ENCODE measurements around the gene COL15A1.
"Not testable (repeated sequence)": the region's sequence is repeated elsewhere in the genome, so short reads cannot be mapped to it uniquely, and the experiment has no call there.

COL15A1 gene

DNA sequence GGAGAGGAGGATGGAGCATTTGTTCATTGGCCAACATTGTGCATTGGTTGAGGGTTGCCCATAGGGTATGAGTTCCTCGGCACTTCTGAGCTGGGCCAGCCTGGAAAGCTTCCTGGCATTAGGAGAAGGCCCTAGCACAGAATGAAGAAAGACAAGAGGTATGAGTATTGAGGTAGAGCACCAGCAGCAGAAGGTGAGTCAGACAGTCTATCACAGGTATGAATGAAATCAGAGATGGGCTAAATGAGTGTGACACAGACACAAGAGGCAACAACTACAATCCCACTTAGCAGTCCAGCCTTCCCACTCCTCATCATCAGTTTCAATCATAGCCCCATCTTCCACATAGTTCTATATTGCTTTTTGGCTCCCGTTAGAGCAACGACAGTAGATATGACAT lies 135.8 kb downstream of the COL15A1 start:
- DNase-seq (ENCODE audit: low read depth) = no peak

DNA sequence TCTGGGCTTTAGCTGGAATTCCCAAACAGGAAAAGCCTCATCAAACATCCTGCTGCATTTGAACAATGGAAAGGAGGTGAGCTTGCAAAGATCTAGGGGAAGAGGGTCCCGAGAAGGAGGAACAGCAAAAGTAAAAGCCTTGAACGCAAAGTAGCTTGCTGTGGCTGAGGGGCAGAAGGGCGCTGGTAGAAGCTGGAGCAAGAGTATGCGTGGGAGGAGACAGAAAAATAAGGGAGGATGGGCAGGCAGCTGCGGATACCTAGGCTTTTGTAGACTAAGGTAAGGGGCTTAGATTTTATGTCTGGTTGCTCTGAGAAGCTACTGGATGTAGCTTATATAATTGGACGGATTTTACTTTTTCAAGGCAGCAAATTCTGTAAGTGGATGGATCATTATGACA lies 139.3 kb downstream of the COL15A1 start:
- DNase-seq (ENCODE audit: low read depth) = no peak

DNA sequence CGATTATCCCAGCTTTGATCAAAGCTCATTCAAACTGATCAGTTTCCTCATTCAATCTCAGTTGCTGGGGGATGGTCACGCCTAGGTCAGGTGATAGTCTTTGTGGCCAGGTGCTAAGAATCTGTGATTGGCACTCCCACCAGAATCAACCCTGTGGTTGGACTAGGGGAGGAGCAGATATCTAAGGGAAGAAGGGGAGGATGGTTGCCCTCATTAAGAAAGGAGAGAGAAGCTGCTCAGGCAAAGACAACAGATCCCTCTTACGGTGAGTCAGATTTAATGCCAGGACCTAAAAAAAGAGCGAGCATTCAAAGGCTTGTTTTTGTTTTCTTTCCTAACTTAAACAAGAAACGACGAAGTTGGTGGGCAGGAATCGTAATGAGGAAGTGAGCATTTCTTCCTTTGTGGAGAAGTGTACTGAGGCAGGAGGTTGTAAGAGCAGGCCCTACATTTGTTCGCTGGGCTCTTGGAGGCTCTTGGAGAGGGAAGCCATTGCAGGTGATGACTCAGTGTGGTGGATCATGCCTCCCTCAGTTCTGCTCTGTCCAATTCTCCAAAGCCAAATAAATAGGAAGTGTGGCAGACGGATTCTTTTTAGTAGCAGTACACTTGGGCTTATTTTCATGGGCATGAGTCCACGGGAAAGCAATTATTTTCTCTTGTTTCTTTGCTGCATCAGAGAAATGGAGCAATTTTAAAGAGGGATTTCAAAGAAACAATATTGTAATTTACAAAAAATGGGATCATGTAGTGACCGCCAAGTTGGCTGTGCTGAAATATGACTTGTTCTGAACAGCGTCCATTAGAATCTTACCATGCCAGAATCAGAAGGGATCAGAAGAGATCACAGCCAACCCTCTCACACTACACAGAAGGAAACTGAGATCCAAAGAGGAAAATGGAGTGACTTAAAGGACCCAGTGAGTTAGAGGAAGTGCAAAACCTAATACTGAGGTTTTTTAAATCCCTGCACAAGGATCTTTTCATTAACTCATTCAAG lies 142.5 kb downstream of the COL15A1 start:
- peak; percentile 94 for DNase-seq (ENCODE audit: low read depth)

DNA sequence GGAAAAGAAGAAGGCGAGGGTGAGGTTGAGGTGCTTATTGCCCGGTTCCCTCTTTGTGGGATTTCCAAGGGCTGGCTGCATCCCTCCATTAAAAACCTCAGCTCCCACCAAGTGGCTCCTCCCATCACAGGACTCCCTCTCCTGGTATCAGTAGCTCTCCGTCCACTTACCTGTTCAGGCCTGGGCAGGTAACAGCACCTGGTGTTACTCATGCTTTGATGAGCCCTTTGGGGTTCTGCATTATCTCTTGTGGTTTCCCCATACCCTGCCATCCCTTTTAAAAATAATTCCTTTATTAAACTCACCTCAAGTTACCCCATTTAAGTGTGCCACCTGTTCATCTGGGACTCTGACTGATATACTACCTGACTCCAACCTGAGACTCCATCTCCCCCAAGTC lies 143.8 kb downstream of the COL15A1 start:
- DNase-seq (ENCODE audit: low read depth) = no peak

DNA sequence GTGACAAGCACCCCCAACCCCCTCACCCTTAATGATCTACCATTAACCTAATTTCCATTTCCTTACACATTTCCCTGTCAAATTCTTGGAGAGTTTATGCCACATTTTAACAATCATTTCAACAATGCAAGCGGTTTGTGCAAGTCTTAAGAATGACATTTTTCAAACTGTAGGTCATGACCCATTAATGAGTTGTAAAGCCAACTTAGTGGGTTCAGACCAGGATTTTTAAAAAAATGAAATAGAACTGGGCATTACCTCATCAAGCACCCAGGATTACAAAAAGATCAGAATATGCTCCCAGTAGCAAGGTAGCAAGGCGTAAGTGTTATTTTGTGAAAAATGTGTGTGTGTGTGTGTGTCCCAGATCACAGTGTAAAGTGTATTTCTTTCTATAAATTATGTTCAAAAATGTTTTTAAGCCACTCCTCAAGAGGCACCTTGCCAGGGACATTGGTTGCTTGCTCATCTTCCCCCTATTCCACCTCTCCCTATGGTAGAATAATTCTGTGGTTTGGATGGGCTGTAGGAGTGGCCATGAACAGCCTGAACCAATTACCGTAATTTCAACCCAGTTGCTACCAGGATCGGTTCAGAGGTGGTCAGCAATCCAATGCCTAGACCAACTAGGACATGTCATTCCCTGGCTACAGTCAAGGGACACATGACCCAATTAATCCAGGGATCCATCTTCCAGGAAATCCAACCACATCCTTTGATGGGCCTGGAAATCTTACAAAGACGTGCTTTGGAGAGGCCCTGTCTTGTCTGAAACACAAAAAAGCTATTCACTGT lies 146.8 kb downstream of the COL15A1 start:
- no peak for DNase-seq (ENCODE audit: low read depth)

DNA sequence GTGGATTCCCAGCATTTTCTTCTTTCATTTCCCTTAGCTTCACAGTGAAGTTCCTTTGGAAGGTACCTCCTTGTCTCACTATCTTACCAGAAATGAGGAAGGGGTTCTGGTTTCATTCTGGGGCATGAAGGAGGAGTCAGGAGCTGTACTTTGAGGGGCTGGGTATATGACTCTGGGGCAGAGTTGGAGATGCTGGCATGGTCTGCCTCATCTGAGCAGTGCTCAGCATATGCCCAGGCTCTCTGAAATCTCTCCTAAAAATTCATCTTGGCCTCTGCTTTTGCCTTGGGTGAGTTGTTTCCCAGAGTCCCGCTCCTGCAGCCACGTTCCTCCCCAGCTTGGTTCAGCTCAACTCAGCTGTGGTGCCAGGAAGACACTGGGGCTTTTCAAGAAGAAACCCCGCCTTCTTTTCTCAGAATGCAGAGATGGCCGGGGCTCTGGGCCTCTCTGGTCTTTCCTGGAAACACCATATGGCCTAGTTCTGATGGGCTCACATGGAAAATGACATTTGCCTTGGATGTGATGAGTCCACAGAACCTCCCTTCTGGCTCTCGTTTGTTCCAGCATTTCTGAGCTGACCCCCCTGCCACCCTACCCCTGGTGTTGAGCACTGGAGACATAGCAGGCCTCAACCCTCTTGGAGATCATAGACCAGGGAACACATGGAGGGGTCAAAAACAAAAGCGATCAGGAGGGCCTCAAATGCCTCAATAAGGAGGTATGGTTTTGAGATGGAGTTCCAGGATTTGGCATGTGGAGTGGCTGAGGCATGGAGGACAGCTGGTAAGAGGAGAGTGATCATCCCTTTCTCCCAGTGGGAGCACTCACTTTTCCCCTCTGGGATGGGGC lies 149.2 kb downstream of the COL15A1 start:
- no peak for DNase-seq (ENCODE audit: low read depth)

DNA sequence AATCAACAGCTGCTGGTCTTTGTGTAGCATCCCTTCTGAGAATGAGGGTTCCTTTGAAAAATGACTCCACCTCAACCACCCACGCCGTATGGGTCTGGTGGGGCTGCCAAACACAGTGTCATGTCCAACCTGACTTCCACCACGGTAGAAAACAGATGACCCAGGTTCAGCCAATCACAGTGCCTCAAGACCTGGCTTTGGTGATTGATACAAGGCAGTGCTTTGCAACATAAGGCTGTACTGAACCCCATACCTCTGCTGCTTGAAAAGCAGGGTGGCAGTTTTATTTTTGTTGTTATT lies 149.7 kb downstream of the COL15A1 start:
- no peak for DNase-seq (ENCODE audit: low read depth)

DNA sequence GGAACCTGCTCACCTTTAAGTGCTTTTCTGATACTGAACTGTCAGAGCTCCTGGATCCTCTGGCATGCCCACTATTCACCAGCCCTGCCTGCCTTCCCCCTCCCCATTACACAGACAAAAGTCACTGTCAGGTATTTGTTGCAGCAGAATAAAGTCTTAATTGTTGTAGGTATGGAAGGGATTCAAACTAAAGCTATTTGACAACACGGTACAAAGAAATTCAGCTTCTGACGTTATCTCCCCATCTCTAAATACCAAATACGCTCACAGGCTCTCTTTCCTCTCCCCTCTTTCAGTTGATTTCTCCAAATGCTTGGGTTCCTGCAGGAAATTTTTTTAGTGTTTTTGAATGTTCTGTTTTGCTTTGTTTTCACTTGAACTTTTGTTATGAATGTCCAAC lies 151.9 kb downstream of the COL15A1 start:
- DNase-seq (ENCODE audit: low read depth) = no peak

DNA sequence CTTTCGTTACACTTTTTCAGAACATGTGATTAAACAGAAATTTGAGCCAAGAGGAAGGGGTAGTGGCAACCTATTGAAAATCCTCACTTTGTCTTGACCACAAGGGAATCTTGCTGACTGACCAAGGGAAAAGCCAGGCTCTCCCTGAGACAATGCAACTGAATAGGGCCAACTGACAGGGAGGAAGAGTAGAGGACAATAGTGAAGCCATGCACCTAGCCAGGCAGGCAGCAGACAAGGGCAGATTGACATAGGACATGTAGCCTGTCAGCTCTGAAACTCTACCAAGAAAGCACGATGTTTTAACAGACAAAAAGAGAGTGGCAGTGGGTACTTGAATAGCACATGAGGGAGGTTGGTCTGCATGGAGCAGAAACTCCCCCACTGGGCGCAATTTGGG lies 152.7 kb downstream of the COL15A1 start:
- no peak for DNase-seq (ENCODE audit: low read depth)

DNA sequence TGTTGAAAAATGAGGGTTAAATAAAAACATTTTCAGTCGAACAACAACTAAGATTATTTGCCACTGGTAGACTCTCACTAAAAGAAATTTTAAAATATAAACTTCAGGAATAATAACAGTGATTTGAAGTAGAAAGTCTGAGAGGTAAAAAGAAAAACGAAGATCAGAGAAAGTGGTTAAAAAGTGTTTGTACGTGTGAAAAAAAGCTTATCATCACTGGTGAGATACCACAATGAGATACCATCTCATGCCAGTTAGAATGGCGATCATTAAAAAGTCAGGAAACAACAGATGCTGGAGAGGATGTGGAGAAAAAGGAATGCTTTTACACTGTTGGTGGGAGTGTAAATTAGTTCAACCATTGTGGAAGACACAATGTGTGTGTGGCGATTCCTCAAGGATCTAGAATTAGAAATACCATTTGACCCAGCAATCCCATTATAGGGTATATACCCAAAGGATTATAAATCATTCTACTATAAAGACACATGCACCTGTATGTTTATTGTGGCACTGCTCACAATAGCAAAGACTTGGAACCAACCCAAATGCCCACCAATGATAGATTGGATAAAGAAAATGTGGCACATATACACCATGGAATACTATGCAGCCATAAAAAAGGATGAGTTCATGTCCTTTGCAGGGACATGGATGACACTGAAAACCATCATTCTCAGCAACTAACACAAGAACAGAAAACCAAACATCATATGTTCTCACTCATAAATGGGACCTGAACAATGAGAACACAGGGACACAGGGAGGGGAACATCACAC lies 156.3 kb downstream of the COL15A1 start:
- not testable (repeated sequence) for DNase-seq (ENCODE audit: low read depth)

DNA sequence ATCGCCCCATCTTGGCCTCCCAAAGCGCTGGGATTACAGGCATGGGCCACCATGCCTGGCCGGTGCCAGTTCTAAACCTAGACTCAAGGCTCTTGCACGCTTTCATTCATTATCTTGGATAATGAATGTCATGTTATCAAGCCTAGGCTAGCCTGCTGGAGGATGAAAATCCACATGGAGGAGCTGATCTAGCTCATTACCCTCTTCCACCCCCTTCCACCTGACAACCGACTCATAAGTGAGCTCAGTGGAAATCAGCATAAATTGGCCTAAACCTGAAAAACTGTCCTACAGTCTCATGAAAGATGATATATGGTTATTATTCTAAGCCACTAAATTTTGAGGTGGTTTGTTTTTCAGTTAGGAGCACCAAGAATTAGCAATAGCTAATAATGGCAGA lies 157.6 kb downstream of the COL15A1 start:
- DNase-seq (ENCODE audit: low read depth) = no peak

DNA sequence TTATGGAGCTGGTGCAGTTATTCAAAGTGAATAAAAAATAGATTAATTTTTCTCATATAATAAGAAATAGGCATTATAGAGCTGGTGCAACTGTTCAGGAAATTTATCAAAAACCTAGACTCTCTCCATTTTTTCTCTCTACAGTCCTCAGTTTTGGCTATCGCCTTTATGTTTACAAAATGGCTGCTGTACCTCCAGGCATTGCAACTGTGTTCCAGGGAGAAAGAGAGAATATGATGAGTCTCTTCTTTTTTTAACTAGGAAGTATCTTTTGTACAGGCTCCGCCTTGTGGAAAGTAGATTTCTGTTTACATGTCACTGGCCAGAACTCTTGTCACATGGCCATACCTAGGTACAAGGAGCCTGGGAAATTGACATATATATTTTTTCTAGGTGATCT lies 158.1 kb downstream of the COL15A1 start:
- DNase-seq (ENCODE audit: low read depth) = no peak

DNA sequence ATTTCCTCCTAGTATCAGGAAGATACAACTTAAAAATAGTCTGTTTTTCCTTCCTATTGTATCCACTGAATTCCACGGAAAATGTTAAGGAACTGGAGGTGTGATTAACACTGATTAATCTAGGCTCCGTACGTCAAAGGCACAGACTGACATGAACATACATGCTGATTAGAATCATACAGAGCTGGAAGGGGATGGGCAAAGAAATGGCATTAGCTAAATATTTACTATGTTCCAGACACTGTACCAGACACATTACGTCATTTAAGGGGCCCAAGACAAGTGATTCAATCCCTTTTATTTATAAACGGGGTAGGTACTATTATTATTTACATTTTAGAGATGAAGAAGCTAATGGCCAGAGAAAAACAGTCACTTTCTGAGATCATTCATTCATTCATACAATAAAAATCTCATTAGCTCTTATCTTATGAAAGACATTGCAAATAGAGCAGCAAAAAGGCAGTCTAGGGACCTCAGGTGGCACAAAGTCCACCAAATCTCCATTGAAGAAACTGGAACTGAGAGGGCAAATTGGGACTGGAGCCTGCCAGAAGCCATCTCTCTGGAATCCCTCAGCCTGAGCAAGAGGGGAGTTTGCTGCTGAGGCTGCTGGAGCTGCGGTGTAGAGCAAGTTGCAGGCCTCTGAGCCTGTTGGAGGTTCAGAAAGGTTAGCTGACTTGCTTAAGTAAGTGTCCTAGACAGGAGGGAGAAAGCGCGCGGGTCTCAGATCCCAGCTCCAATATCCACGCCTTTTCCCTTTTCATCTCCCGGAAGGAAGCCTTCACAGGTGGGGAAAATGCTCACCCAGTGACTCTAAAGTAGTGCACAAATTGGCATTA lies 159.6 kb downstream of the COL15A1 start:
- DNase-seq (ENCODE audit: low read depth) = no peak

DNA sequence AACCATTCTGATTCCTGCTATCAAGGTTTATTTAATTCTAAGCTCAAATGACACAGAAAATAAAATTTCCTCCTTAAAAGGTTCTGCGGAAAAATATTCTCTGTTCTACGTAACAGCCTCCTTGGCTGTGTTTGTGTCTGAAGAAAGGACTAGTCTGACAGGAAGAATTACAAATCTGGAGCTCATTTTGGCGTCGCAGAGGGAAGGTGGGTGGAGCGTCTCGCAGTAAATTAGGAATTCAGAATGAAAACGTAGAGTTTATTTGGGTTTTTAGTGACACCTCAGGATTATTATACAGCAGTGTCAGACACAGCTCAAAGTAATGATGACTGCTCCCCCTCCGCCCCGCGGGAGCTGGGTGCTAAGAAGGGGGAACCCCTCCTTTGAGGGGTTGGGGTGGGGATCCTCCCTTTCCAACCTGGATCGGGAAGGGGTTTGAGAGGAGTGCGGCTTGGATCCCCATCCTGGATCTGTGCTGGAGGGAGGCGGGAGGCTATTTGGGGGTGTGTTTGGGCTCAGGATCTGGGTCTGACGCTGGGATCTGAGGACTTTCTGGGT lies 160.3 kb downstream of the COL15A1 start:
- DNase-seq (ENCODE audit: low read depth) = no peak

DNA sequence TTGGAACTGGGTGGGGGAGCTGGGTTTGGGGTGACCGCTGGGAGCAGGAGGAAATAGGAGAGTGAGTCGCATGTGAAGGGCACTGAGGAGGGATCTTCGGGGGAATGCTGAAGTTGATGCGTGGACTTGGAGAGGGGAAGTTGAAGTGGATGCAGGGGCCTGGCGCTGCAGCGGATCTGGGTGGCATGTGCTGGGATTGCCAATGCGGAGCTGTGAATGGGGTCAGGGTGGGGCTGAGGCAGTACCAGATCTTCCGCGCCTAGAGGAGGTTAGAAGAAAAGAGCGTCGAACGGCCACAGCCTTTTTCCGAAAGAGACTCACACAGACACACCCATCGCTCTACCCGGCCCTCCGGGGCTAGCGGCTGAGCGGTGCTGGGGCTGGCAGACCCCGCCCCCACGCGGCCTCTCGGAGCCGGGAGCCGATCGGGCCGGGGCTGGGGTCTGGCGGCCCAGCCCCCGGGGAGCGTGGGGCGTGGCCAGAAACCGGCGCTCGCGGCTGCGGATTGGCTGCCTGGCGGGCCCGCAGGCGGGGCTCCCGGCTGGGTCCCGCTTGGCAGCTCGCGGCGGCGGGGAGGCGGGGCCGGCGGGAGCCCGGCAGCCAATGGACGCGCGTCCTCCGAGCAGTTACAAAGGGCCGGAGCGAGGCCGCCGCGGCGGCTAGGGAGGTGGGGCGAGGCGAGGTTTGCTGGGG lies 160.9 kb downstream of the COL15A1 start, which contains the start of gene TGFBR1:
Gene TGFBR1, plus strand, starts transcription at position 655 of the 693 bp plus-strand sequence. CDS start 93 bp downstream, outside the sequence.
- peak; percentile 87 for DNase-seq (ENCODE audit: low read depth)

DNA sequence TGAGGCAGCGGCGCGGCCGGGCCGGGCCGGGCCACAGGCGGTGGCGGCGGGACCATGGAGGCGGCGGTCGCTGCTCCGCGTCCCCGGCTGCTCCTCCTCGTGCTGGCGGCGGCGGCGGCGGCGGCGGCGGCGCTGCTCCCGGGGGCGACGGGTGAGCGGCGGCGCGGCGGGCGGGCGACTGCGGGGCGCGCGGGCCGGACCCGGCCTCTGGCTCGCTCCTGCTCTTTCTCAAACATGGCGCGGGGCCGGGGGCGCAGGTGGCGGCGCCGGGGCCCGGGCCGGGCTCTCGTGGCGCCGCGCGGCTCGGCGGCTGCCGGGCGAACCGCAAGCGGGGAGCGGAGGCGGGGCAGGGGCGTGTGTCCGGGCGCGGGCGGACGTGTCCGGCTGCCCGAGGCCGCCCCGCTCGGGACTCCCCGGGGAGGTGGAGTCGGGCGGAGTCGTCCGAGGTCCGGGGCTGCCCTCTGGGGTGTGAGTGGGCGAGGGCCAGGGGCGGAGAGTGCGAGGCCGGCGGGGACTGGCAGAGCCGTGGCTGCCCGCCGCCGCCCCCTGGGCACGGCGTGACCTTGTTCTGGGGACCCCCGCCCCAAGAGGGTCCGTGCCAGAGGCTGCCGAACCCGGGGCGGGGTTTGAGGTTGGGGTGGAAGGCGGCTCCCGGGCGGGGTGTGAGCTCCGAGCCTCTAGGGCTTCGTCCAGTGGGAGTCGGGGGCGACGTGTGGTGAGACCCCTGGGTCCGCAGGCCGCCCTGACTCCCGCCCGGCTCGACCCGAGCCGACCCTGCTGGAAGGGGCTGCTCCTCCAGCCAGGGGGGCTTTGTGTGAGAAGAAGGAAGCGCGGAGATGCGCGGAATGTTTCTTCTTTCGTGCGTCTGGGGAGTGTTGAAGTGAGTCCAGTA lies 161.7 kb downstream of the COL15A1 start:
- DNase-seq (ENCODE audit: low read depth) = peak; percentile 52

DNA sequence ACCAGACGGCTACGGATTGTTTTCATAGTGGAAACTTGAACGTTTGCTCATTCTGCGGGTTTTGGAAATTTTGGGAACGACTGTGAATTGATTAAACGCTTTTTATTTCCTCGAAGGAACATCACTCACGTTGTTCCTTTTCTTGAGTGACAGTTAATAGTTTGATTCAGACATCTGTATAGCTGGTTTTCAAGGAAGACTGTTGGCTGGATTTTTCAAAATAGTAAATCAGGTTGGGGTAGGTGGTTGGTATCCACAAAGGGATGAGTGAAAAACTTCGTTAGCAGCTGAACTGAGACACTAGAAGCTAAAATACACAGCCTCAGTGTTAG lies 162.3 kb downstream of the COL15A1 start:
- DNase-seq (ENCODE audit: low read depth) = peak; percentile 66

DNA sequence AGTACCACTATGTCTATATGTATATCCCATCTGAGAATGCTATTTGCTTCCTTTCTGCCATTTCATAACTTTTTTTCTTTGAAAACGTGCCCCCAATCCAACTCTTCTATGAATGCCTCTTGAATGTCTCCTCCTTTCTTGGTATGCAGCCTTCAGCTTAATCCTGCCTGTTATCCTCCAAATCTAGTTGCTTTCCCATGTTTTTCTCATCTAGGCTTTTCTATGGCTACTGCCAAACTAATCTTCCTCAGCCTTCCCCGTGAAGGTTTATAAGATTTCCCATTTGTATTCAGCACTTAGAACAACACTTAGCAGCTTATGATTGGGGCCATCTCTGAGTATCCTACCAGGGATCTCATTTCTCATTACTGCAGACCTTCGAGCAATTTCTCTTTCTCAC lies 163.7 kb downstream of the COL15A1 start:
- no peak for DNase-seq (ENCODE audit: low read depth)

DNA sequence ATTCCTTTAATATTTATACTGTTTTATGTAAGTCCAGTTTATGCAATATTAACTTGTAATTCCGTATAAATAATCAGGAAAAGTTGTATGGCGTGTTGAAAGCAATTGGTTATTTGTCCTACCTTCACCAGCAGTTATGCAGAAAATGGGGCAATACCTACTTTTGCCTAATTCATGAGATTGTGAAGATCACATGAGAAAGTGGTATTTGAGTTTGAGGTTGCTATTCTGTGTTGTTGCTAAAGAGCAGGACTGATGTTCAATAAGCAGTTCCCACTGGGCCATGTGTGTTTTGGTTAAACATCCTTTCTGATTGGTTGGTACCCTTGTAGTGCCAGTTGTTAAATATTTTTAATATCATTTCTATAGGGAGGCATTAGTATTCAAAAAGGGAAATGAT lies 164.4 kb downstream of the COL15A1 start:
- no peak for DNase-seq (ENCODE audit: low read depth)

Measured in stromal cell of bone marrow (primary cell).